ENCODE results near the gene COX5B.
"Not testable (repeated sequence)": the region's sequence is repeated elsewhere in the genome, so short reads cannot be mapped to it uniquely, and the experiment has no call there.

DNA sequence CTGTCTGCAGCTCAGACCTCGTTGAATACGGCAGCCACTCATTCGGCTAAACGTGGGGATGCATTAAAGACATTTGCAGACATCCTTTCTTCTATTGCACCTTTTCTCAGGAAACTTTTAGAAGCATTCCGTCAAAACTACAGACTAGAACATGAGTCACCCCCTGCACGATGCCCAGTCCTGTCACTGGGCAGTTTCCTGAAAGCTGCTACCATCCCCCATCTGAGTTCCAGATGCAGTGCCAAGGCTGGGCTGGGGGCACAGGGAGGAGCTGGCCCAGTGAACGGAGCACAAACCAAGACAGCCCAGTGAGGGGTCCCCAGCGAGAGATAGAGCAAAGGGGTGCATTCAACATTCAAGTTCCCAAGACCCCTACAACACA, 19.8 kb upstream of the COX5B start:
- TF ChIP-seq, protein P1, sequence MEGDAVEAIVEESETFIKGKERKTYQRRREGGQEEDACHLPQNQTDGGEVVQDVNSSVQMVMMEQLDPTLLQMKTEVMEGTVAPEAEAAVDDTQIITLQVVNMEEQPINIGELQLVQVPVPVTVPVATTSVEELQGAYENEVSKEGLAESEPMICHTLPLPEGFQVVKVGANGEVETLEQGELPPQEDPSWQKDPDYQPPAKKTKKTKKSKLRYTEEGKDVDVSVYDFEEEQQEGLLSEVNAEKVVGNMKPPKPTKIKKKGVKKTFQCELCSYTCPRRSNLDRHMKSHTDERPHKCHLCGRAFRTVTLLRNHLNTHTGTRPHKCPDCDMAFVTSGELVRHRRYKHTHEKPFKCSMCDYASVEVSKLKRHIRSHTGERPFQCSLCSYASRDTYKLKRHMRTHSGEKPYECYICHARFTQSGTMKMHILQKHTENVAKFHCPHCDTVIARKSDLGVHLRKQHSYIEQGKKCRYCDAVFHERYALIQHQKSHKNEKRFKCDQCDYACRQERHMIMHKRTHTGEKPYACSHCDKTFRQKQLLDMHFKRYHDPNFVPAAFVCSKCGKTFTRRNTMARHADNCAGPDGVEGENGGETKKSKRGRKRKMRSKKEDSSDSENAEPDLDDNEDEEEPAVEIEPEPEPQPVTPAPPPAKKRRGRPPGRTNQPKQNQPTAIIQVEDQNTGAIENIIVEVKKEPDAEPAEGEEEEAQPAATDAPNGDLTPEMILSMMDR (IDR thresholded peaks at IDR 0.05), result not testable (repeated sequence)
- not testable (repeated sequence) for TF ChIP-seq ZFX (IDR thresholded peaks at IDR 0.05; ENCODE audit: borderline replicate concordance)

Data from 22Rv1 (cell line).